A549 treated with CpdA at 1 μM for 4 hours (cell line): ENCODE measurements around the gene DEFB118. TPM values are rescaled to one million over a fixed set of nuclear protein-coding genes. Genes with fewer than 3 reads are reported as not detected.

ENCODE experiments used
- total RNA-seq: library from RNA; stranded (reverse); fragments of 200-300 nt; extraction: Qiagen RNA extraction; gene quantifications from 5 replicates; pipeline ENCODE4 v1.2.3, GENCODE V29; 2022; ENCODE audit warnings: low read depth

The DEFB118 gene
- not detected in 5 replicates for total RNA-seq

GRCh38 chr20:31368301-31368700 lies at the start of gene DEFB118:
TSS of gene DEFB118 (plus strand) at chr20:31368601. CDS start at chr20:31368651, 50 bp downstream.

GRCh38 chr20:31390490-31390889 lies 22.1 kb downstream of the DEFB118 start, which contains the start of gene DEFB119:
TSS of gene DEFB119 (minus strand) at chr20:31390590. CDS start at chr20:31390483, 107 bp downstream.

GRCh38 chr20:31406115-31406514 lies 37.7 kb downstream of the DEFB118 start, which contains the start of gene DEFB121:
TSS of gene DEFB121 (minus strand) at chr20:31406215. CDS start at chr20:31406152, 63 bp downstream.

Other genes starting within 250 kb of the DEFB118 start
- not detected in 5 replicates for gene DEFB115, start 110.9 kb upstream of the DEFB118 start, total RNA-seq
- gene DEFB116, start 60.0 kb upstream of the DEFB118 start, total RNA-seq, result not detected in 5 replicates
- not detected in 5 replicates for gene DEFB119, start 22.0 kb downstream of the DEFB118 start, total RNA-seq
- gene DEFB121, start 37.6 kb downstream of the DEFB118 start, total RNA-seq, result not detected in 5 replicates
- not detected in 5 replicates for gene DEFB123, start 72.0 kb downstream of the DEFB118 start, total RNA-seq
- not detected in 5 replicates for gene DEFB124, start 106.5 kb downstream of the DEFB118 start, total RNA-seq
- 0.09 to 0.13 TPM (median 0.10 TPM) in 3 of 5 replicates, not detected in the others for gene REM1, start 106.7 kb downstream of the DEFB118 start, total RNA-seq
- 190 to 266 TPM (median 248 TPM) in 5 replicates for gene HM13, start 145.8 kb downstream of the DEFB118 start, total RNA-seq
- gene ID1, start 236.7 kb downstream of the DEFB118 start, total RNA-seq, result 155 to 284 TPM (median 194 TPM) in 5 replicates